DMS114 treated with DMSO at 0.1 percent for 48 hours (cell line): ENCODE data around the gene PADI3.

Source experiments
- DNase-seq: peaks from one replicate; lab custom pipeline; 2025; ENCODE audit not compliant: unreplicated experiment; lab: John Stamatoyannopoulos, UW

The PADI3 gene

DNA sequence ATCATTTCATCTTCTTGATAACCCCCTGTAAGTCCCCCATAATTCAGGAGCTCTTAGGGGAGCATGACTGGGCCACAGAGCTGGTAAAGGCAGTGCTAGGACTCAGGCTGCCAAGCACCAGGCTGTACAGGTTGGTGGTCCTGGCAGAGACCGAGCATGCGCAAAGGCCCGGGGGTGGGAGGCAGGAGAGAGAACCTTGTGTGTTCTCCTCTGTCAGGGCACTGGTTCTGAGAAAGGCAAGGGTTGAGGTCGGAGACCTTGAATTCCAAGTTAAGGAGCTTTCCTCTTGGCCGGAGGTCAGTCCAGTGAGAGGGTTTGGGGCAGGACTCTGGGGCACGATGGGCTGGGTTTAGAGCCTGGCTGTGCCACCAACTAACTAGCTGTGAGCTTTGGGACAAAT lies 23.2 kb downstream of the PADI3 start:
- no peak for DNase-seq

DNA sequence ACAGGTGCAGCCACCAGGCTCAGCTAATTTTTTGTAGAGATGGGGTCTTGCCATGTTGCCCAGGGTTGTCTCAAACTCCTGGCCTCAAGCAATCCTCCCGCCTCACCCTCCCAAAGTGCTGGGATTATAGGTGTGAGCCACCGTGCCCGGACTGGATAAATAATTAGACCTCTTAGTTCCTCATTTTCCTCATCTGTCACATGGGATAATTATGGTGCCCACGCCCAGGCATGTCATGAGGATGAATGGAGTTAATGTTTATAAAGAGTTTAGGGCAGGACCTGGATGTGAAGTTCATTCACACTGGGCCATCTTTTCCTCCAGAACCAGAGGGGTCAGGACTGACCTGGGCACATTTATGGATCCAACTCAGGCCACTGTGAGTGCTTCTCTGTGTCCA lies 23.7 kb downstream of the PADI3 start:
- DNase-seq, result no peak

DNA sequence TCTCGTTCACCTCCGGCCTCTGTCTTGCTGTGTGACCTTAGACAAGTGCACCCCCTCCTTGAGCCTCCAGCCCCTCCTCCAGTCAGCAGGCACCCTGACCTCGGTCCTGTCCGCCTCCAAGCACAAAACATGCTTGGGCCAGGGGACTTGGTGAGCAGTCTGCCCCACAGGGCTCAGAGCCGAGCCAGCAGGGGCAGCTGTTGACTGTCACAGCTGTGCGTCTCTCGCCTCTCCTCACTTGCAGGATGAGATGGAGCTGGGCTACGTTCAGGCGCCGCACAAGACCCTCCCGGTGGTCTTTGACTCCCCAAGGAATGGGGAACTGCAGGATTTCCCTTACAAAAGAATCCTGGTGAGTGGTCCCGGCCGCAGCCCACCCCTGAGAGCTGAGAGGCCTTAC lies 24.2 kb downstream of the PADI3 start:
- DNase-seq, result no peak

DNA sequence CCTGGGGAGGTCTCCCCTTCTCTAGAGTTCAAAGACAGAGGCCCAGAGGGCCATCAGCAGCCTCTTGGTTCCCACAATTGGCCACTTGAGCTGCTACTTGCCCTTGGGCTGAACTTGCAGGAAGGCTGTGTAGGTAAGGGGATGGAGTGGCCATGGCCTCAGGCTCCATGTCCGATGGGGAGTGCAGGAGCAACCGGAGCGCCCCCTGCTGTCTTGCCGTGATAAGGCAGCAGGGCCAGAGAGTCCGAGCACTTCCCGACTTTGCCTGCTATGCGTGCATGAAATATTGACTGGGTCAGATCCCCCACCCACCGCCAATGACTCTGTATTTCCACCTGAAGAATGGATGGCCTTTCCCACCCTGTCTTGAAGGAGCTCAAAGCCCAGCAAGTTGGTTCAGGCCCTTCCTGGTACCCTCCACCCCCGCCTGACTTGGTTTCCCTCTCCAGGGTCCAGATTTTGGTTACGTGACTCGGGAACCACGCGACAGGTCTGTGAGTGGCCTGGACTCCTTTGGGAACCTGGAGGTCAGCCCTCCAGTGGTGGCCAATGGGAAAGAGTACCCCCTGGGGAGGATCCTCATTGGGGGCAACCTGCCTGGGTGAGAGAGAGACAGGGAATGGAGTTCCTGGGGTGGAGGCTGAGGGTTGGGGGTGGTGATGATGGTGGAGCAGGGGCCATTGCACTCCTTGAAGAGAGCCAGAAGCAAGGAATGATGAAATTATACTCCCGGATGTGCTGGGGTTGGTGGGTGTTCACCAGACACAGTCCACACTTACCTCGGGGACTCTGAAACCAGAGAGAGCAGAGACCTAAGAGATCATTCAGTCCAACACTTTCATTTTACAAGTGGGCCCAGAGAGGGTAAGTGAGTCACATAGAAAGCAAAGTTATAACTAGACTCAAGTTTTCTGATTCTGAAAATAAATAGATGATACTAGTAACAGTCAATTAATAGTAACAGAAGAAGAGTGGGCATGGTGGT lies 25.6 kb downstream of the PADI3 start:
- no peak for DNase-seq

DNA sequence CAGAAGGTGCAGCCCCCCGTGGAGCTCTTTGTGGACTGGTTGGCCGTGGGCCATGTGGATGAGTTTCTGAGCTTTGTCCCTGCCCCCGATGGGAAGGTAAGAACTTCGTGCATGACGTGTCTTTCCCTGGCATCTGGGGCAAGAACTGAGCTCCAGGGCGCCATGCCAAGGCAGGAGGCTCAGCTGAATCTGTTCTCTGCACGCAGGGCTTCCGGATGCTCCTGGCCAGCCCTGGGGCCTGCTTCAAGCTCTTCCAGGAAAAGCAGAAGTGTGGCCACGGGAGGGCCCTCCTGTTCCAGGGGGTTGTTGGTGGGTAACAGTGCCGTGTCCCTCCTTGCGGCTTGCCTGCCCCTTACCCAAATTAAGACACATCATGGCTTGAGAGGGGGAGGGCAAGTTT lies 27.7 kb downstream of the PADI3 start:
- DNase-seq, result no peak

DNA sequence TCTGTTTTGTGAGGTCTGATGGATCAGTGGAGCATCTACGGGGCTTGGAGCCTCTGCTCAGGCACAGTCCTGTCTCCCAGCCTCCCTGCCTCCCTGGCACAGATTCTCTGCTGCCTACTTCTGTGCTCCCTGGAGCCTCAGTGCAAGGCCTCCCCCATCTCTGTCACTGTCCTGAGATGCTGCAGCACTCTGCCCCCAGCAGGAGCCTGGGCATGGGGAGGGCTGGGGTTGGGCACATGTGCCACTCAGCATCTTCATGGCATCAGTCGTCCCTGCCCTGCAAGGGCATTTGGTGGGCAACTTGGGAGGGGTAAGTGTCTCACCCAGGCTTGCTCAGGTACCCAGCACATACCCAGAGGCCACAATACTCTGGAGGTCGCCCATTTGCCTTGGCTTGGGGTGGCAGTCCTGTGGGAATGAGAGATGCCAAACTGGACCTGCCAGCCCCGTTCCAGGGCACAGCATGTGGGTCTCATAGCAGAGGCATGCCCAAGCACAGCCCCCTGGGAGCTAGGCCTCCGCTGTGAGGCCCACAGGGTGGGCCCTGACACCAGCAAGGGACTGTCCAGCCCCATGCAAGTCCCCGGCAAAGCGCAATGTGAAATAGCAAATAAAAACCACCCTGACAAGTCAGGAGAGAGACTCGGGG lies 28.7 kb downstream of the PADI3 start:
- no peak for DNase-seq

DNA sequence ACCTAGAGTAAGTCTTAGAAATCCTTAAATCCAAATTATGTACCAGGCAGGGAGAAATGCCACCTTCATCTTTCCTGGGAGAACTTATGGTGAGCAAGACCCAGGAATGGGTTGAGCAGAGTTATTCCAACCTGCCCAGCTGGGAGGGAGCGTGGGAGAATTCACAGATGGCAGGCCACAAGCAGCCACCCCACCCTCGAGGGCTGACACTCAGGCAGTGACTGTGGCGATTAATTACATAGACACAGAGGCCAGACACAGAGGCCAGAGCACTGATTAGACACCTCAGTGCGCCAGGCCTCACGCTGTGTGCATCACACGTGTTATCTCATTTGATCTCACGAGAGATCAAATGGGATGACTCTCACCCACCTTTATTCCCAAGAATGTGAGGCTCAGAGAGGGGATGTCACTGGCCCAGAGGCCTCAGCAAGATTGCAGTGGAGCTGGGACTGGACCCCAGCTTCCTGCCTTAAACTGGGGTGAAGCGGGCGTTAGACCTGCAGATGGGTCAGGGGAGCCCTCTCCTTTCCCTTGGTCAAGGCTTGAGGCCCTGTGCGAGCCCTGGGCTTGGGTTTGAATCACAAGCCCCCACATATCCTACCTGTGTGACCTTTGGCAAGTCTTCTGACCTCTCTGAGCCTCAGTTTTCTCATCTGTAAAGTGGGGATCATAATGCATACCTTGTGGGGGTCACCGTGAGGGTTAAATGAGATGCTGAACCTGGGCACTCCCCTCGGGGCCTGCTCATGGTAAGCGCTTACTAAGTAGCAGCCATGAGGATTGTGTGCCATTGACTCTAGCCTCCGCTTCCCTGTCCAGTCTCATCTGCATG lies 30.3 kb downstream of the PADI3 start:
- DNase-seq, result no peak

DNA sequence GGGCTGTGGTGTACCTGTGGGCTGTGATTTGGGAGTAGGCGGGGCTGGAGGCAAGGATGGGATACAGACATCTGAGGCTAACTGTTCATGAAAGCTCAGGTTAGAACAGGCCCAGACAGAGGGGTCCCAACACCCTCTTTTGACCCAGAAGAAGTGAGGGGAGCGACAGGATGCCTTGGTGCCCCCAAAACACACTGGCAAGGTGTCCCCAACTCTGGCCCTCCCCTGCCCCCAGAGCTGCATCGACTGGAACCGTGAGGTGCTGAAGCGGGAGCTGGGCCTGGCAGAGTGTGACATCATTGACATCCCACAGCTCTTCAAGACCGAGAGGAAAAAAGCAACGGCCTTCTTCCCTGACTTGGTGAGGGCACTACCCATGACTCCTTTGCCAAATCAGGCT lies 31.5 kb downstream of the PADI3 start:
- no peak for DNase-seq

DNA sequence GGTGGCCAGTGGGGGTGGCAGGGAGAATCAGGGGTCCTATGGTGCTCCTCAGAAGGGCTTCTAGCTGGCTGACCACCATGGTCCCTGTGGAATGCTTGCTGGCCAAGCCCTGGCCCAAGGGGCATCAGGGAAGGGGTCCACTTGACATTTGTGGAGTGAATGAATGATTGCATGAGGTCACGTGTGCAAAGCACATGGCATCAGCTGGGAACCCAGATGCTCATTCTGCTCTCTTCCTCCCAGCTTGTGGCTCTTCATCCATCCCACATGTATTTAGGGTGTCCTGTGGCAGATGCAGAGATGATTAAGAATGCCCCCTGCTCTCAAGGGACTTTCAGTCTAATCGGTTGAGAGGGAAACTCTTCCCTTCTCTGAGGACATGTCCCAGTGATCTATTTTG lies 32.0 kb downstream of the PADI3 start:
- DNase-seq, result no peak

DNA sequence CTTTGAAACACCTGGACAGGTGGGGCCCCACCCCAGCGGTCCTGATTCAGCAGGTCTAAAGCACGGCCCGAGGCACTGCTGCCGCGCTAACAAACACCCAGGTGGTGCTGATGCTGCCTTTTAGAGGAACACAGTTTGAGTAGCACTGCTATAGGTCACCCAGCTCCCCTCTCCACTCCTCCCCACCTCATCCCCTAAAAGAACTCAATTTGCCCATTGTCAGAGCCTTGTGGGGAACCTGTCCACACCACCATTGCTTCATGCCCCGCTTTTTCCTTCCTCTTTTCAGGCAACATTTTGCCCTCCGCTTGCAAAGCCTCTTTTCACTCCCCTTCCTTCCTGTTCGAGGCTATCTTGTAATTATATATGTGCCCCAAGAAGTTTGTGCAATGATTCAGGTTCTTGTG lies 32.9 kb downstream of the PADI3 start:
- no peak for DNase-seq

DNA sequence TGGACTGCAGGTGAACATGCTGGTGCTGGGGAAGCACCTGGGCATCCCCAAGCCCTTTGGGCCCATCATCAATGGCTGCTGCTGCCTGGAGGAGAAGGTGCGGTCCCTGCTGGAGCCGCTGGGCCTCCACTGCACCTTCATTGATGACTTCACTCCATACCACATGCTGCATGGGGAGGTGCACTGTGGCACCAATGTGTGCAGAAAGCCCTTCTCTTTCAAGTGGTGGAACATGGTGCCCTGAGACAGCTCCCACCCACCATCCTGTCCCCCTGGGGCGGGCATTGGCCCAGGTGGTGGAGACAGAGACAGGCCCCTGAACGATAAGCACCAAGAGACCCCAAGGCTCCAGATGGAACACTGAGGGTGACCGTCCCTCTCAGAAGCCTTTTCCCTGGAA lies 33.9 kb downstream of the PADI3 start:
- DNase-seq, result no peak

DNA sequence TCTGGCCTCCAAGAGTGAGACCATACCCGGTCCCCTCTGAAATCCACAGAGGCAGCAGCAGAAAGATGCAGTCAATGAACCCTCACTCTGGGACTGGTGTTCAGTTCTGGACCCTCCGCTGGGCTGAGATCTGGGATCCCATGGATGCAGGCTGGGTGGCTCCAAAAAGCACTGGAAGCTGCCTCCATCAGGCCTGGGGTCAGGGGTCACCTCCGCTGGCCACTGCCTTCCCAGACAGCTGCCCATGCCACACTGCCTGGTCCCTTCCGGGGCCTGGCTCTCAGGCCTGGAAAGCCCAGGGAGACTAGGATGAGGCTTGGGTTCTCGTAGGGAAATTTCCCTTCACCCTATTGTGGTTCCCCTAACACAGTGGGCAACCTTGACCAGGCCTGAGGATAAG lies 37.7 kb downstream of the PADI3 start:
- DNase-seq, result no peak

DNA sequence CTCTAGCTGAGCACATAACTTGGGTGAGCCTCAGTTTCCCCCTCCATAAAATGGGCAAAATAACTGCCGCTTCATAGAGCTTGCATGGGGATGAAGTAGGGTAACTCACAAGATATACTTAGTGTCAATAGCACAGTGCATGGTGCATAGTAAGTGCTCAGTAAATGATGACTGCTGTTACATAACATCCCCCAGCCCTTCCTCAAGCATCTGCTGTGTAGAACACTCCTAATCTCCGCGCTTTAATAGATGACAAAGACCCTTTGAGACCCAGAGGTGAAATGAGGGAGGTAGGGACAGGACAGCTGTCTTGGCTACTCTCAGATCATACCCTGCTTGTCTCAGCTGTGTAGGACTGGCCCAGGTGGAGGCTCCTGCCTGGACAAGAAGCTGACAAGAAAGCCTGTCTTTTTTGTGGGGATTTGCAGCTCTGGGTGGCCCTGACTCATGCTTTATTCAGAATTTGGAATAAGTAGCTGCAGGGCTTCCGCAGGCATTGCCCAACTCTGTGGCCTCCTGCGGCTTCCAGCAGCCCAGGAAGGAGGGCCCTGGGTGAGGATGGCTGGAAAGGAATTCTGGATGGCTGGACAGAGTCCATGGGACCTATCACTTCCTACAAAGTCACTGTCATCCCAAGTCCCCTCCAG lies 38.4 kb downstream of the PADI3 start:
- no peak for DNase-seq

DNA sequence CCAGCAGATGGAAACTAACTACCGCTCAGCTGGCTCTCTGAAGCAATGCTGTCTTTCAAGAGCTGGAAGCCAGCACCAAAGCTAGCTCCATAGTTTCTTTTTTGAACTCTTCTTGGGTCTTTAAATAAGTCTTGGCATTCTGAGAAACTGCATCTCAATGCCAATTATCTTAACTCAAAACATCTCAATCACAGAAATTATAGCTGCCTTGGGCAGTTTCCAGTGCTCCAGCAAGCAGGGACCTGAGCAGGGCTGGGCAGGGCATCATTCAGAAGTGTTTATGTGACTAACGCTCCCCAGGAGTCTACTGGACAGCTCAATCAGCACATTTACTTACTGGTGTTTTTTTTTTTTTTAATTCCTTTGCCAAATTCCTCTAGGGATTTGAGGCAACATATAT lies 40.8 kb downstream of the PADI3 start:
- no peak for DNase-seq

DNA sequence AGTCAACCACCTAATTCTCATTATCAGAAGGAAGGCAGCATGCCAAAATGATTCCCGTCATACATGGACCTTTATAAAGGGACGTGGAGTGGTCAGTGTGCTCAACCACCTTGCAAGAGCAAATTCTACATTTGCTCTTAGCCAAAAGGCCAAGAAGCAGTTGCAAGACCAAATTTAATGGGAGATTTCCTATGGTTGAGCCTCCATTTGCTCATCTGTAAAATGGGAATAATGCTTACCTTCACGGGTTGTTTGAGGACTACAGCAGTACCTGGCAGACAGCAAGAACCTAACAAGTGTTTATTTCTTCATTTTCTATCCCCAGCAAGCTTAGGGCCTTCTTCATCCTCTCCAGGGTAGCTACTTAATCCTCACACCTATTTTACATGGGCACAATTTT lies 41.7 kb downstream of the PADI3 start:
- DNase-seq, result no peak

DNA sequence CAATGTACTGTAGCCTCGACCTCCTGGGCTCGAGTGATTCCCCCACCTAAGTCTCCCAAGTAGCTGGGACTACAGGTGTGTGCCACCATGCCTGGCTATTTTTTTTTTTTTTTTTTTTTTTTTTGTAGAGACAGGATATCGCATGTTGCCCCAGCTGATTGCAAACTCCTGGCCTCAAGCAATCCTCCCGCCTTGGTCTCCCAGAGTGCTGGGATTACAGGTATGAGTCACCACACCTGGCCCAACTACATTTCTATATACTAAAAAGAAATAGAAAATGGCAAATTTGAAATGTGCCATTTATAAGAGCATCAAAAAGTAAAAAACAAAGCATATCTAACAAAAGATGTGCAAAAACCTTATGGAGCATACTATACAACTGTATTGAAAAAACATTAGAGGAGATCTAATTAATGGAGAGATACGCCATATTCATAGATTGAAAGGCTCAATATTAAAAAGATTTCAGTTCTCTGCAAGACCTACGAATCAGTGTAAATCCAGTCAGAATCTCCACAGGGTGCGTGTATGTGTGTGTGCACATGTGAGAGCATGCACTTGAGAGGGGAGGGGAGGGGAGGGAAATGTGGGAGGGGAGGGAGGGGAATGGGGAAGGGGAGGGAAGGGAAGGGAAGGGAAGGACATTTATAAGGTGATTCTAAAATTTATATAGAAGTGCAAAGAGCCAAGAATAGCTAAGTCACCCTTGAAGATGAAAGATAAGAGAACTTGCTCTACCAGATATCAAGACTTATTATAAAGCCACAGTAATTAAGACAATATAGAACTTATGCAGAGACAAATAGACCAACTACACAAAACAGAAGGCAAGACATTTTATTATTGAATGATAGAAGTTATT lies 43.6 kb downstream of the PADI3 start:
- no peak for DNase-seq

DNA sequence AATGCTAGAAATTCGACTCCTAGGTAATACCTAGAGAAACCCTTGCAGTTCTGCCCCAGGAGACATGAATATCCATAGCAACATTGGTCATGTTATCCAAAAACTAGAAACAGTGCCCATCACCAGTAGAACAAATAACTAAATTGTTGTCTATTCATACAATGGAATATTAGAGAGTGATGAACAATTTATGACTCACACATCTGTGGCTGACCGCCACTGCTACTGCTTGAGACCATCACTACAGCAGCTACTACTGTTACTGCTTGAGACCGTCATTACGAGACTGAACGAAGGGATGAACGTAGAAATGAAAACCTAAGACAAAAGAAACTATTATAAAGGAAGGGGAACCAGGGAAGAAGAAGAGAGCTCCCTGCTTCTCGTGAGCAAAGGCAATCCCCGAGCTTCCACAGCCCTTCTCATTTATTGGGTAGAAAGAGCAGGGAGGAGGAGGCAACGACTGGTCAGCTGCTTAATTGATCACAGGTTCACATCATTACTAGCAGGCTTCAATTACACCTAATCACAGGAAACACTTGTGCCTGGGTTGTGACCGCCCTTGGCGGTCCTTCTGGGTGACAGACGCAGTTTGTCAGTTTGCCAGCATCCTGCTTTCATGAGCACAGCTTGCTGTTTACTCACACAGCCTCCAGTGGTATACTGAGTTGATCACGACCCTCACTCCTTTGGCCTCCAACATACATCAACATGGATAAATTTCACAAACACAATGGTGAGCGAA lies 45.0 kb downstream of the PADI3 start:
- DNase-seq, result no peak

DNA sequence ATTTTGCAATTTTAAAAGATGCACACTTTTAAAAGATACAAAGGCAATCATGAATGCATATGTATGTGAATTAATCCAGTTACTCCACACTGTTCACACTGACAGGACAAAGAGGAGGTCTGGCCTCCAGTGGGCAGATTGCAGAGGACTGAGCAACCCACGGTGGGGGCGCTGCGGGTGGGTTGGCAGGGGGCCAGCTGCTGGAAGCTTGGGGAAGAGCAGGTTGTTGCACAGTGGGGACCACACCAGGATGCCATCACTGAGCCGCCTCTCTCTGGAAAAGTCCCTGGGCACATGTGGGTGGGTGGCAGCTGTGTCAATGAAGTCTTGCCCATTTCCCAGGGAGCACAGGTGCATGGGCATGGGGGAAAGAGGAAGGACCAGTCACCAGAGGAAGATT lies 46.4 kb downstream of the PADI3 start:
- no peak for DNase-seq

DNA sequence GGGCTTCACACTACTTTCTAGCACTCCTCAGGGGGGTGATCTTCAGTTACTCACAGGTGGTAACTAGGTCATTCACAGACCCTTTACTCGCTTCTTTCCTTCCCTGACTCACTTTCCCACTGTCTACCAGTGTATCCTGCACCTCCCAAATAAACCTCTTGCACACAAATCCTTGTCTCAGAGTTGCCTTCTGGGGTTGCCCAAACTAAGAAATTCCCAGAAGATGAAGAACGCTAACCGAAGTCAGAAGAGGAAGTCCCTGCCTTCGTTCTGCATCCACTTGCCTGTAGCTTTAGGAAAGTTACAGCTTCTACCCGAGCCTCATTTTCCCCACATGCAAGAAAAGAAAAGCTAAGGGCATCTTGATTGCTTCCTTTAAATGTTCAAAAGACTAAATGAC lies 47.2 kb downstream of the PADI3 start:
- DNase-seq, result no peak

DNA sequence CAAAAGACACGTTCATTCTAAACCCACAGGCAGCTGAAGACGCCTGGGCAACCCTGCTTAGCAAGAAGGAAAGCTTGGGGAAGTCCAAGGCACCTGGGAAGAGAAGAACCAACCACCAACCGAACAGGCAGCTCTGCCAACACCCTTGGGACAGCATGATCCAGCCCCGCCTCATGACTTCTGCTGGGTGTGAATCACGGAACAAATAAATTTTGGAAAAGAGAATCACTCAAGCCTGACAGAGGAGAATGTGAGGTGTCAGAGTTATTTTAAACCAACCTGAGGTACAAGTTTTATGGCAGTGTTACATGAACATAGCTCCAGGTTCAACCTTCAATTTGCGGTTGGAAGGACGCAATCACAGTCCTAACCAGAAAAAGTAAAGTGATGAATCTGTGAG lies 49.1 kb downstream of the PADI3 start:
- no peak for DNase-seq
